CD4-positive, alpha-beta T cell (primary cell): Measurements from ENCODE around the gene HMGCLL1. TPM values are rescaled to one million over a fixed set of nuclear protein-coding genes. Genes with fewer than 3 reads are reported as not detected.

ENCODE experiments used
- ATAC-seq: fragments of 200-7000 bp; cut with Tn5 transposase; one replicate; pipeline ENCODE4 v1.10.0; 2022; ENCODE audit warnings: mild to moderate bottlenecking; ENCODE audit not compliant: poor library complexity
- CTCF ChIA-PET: fragments of 350-600 bp; sonication (Branson Sonifier 250); formaldehyde crosslinking; loops from one replicate; lab custom pipeline; 2021; ENCODE audit warnings: antibody characterized with exemption, inconsistent platforms; lab: Charles Lee
- POLR2A ChIA-PET: fragments of 350-600 bp; sonication (Branson Sonifier 250); formaldehyde crosslinking; loops from one replicate; lab custom pipeline; 2021; ENCODE audit warnings: antibody characterized with exemption, inconsistent platforms; lab: Charles Lee
- DNase-seq, 14 experiments: peaks; one replicate each; pipeline ENCODE4 v3.0.0-alpha.2; 2013 to 2020; ENCODE audit warnings: mixed read lengths in 2 of 14
- H3K27ac ChIP-seq, 2 donors: one replicate each; pipeline versions ENCODE4 v1.5.1 to v1.7.0; 2013; ENCODE audit warnings: low read length in 2 of 2, low read depth in 1 of 2, mild to moderate bottlenecking in 1 of 2
- H3K27me3 ChIP-seq, 2 experiments: 1 replicate in 1 of 2; 2 replicates in 1 of 2; pipeline versions ENCODE4 v1.6.1 to v1.7.0; 2013; ENCODE audit warnings: low read length in 2 of 2, control low read depth in 1 of 2, mild to moderate bottlenecking in 1 of 2, moderate library complexity in 1 of 2; ENCODE audit not compliant: insufficient read depth in 2 of 2, control insufficient read depth in 1 of 2
- H3K36me3 ChIP-seq: one replicate; pipeline ENCODE4 v1.6.1; 2013; ENCODE audit warnings: low read length, control low read depth; ENCODE audit not compliant: insufficient read depth
- H3K4me1 ChIP-seq: one replicate; pipeline ENCODE4 v1.6.1; 2013; ENCODE audit warnings: low read length, control low read depth; ENCODE audit not compliant: insufficient read depth
- H3K4me3 ChIP-seq: one replicate; pipeline ENCODE4 v1.5.1; 2013; ENCODE audit warnings: mild to moderate bottlenecking, low read length, moderate library complexity
- H3K9me3 ChIP-seq, 2 experiments: 1 replicate in 1 of 2; 2 replicates in 1 of 2; pipeline versions ENCODE4 v1.6.1 to v1.7.0; 2013; ENCODE audit warnings: low read length in 2 of 2, mild to moderate bottlenecking in 2 of 2, control low read depth in 1 of 2, moderate library complexity in 1 of 2; ENCODE audit not compliant: control insufficient read depth in 1 of 2, insufficient read depth in 1 of 2
- H3K27ac Mint-ChIP-seq: one replicate; pipeline ENCODE4 v1.8.0; 2020; ENCODE audit warnings: mixed read lengths
- H3K27me3 Mint-ChIP-seq: one replicate; pipeline ENCODE4 v1.8.0; 2021; ENCODE audit warnings: mixed read lengths
- H3K36me3 Mint-ChIP-seq: one replicate; pipeline ENCODE4 v1.8.0; 2021; ENCODE audit warnings: low read depth, mixed read lengths
- H3K4me1 Mint-ChIP-seq: one replicate; pipeline ENCODE4 v1.8.0; 2021; ENCODE audit warnings: low read depth, mixed read lengths
- H3K4me3 Mint-ChIP-seq: one replicate; pipeline ENCODE4 v1.8.0; 2020; ENCODE audit warnings: mild to moderate bottlenecking, mixed read lengths
- H3K9me3 Mint-ChIP-seq: one replicate; pipeline ENCODE4 v1.8.0; 2020; ENCODE audit warnings: mixed read lengths
- CTCF ChIP-seq: fragments of 200-600 bp; IDR thresholded peaks from one replicate; pipeline ENCODE4 v1.8.0; 2022; ENCODE audit warnings: antibody characterized with exemption, mild to moderate bottlenecking
- intact Hi-C, 2 experiments: fragments of 100-400 bp; cut with DNase I in 1 of 2; cut with micrococcal nuclease in 1 of 2; formaldehyde crosslinking; loops; one replicate each; pipeline versions ENCODE4 v1.15.1 to v1.9.0; 2023 to 2025; cut with DNase I, micrococcal nuclease
- total RNA-seq, 174 experiments: library from RNA in 2 of 174; stranded (reverse) in 2 of 174; gene quantifications; one replicate each; pipeline ENCODE4 v1.2.3 and lab custom pipeline; 2021 to 2026

The HMGCLL1 gene
- total RNA-seq, 2 experiments from 2014 or later: not detected

GRCh38 chr6:55456016-55456415 is 123.0 kb downstream of the HMGCLL1 start:
- H3K4me3 Mint-ChIP-seq: no peak overlapping the region
- no peaks in the 10 kb centered on the region for H3K27me3 ChIP-seq
- ChIA-PET CTCF (no interaction called here), POLR2A (no interaction called here)
- H3K4me3 ChIP-seq: no peak overlapping the region
- no peak for DNase-seq
- peaks cover 0 to 5% of the 10 kb centered on the region in 2 experiments for H3K9me3 ChIP-seq
- no peak overlapping the region for H3K27ac ChIP-seq
- no peaks in the 10 kb centered on the region for H3K4me1 Mint-ChIP-seq
- intact Hi-C loops: no loop called here
- ATAC-seq: no peak
- H3K36me3 Mint-ChIP-seq: no peaks in the 10 kb centered on the region
- H3K36me3 ChIP-seq: no peaks in the 10 kb centered on the region
- H3K9me3 Mint-ChIP-seq: no peaks in the 10 kb centered on the region
- H3K27me3 Mint-ChIP-seq: no peaks in the 10 kb centered on the region
- TF ChIP-seq CTCF: no peak
- no peak overlapping the region for H3K27ac Mint-ChIP-seq
- H3K4me1 ChIP-seq: no peaks in the 10 kb centered on the region

- no peaks in the 10 kb centered on the region for H3K27me3 ChIP-seq
- Mint-ChIP-seq H3K4me3 (no peak overlapping the region), H3K9me3 (peaks cover 5% of the 10 kb centered on the region), H3K27ac (no peak overlapping the region), H3K4me1 (no peaks in the 10 kb centered on the region), H3K36me3 (no peaks in the 10 kb centered on the region), H3K27me3 (no peaks in the 10 kb centered on the region)
- intact Hi-C loops: no loop called here
- ChIA-PET POLR2A (no interaction called here), CTCF (no interaction called here)
- ATAC-seq (no peak), DNase-seq (no peak)
- H3K9me3 ChIP-seq: peaks cover 0 to 5% of the 10 kb centered on the region in 2 experiments
- no peak overlapping the region for H3K27ac ChIP-seq
- no peak for TF ChIP-seq CTCF
- no peaks in the 10 kb centered on the region for H3K4me1 ChIP-seq
- H3K36me3 ChIP-seq: no peaks in the 10 kb centered on the region
- H3K4me3 ChIP-seq: no peak overlapping the region
These were observed 129.0 kb downstream of the HMGCLL1 start for GRCh38 chr6:55450005-55450404.

GRCh38 chr6:55449225-55449624 is 129.8 kb downstream of the HMGCLL1 start:
- Mint-ChIP-seq H3K27ac (no peak overlapping the region), H3K4me1 (no peaks in the 10 kb centered on the region), H3K4me3 (no peak overlapping the region), H3K27me3 (no peaks in the 10 kb centered on the region), H3K36me3 (no peaks in the 10 kb centered on the region), H3K9me3 (peaks cover 5% of the 10 kb centered on the region)
- TF ChIP-seq CTCF: no peak
- DNase-seq (no peak), ATAC-seq (no peak)
- no peaks in the 10 kb centered on the region for H3K27me3 ChIP-seq
- H3K4me3 ChIP-seq: no peak overlapping the region
- intact Hi-C loops: no loop called here
- CTCF ChIA-PET: no interaction called here
- peaks cover 0 to 5% of the 10 kb centered on the region in 2 experiments for H3K9me3 ChIP-seq
- no peaks in the 10 kb centered on the region for H3K36me3 ChIP-seq
- H3K4me1 ChIP-seq: no peaks in the 10 kb centered on the region
- no peak overlapping the region for H3K27ac ChIP-seq
- POLR2A ChIA-PET: no interaction called here
